ENCODE measurements around the gene KCNIP4. TPM values are rescaled to one million over a fixed set of nuclear protein-coding genes. Genes with fewer than 3 reads are reported as not detected.

KCNIP4 gene
- total and polyA plus RNA-seq, 9 of the 15 experiments (the other 6 are each of a cell fraction or from before 2014, with no cell fraction given) = 0.25 to 0.41 TPM; not detected in 7

- TF ChIP-seq HBP1 (CRISPR knock-in tag; IDR thresholded peaks at IDR 0.05) (no peak), NFXL1 (CRISPR knock-in tag; IDR thresholded peaks at IDR 0.05) (no peak), ZNF212 (CRISPR knock-in tag; IDR thresholded peaks at IDR 0.05) (no peak)
Observed at GRCh38 chr4:21046141-21046540, 902.4 kb downstream of the KCNIP4 start (continued).

GRCh38 chr4:21045119-21045518, 903.5 kb downstream of the KCNIP4 start:
- ATAC-seq = no peak
- H3K4me1 ChIP-seq (replicated peaks in 1 of 2; ENCODE audit: control insufficient read depth in 2 of 2, insufficient read depth in 2 of 2, low read length in 2 of 2) = no peaks in the 10 kb centered on the region
- H3K27ac ChIP-seq (ENCODE audit: extremely low read depth, low read depth, low read length) = no peak overlapping the region
- no peaks in the 10 kb centered on the region for H3K9me3 ChIP-seq (replicated peaks; ENCODE audit: control insufficient read depth, insufficient read depth, low read depth, low read length)
- ChIA-PET CTCF (ENCODE audit: low intra/inter-chr PET ratio) (no interaction called here), POLR2A (no interaction called here)
- H3K79me2 ChIP-seq (ENCODE audit: control insufficient read depth, insufficient read depth, low read length) = no peaks in the 10 kb centered on the region
- BruUV-seq (replicated peaks) = no TSS peak
- TF ChIP-seq CEBPG (CRISPR knock-in tag; IDR thresholded peaks at IDR 0.05) (no peak), CEBPG (tag; conservative IDR thresholded peaks at IDR 0.05 in 1 of 2, IDR thresholded peaks at IDR 0.05 in 1 of 2) (no peak), CUX1 (CRISPR knock-in tag; IDR thresholded peaks at IDR 0.05) (no peak), MCM3 (IDR thresholded peaks at IDR 0.05) (no peak), SRF (CRISPR knock-in tag; IDR thresholded peaks at IDR 0.05) (no peak), ETS2 (tag; IDR thresholded peaks at IDR 0.05; ENCODE audit: borderline replicate concordance, poor library complexity, severe bottlenecking) (no peak), HMBOX1 (IDR thresholded peaks at IDR 0.05) (no peak), BRD9 (IDR thresholded peaks at IDR 0.05; ENCODE audit: low read depth, partially characterized antibody) (no peak)
- no peaks in the 10 kb centered on the region for H3K27me3 ChIP-seq (ENCODE audit: control insufficient read depth in 2 of 2, insufficient read depth in 2 of 2, low read length in 2 of 2)
- intact Hi-C loops (cut with micrococcal nuclease) (no loop called here), in situ Hi-C loops (cut with MboI) (no loop called here)
- no peaks in the 10 kb centered on the region for H3K36me3 ChIP-seq (ENCODE audit: control insufficient read depth, insufficient read depth, low read length)
- WGBS (ENCODE audit: insufficient coverage, low coverage, missing lambda C conversion rate) = 0% methylated on average over 1 of the region's 1 CpG
- FAIRE-seq = no peak
- DNase-seq (ENCODE audit: extremely low read depth in 1 of 4, low spot score in 3 of 4) = no peak
- no peak overlapping the region for H3K9ac ChIP-seq (ENCODE audit: insufficient read depth in 1 of 2, low read depth in 2 of 2, low read length in 2 of 2)
- H4K20me1 ChIP-seq (replicated peaks; ENCODE audit: control insufficient read depth, insufficient read depth, low read length) = no peaks in the 10 kb centered on the region
- H3K9me1 ChIP-seq (ENCODE audit: control insufficient read depth, insufficient read depth, low read length) = no peaks in the 10 kb centered on the region
- H3K4me2 ChIP-seq (ENCODE audit: insufficient read depth, low read length) = no peak overlapping the region
- no peak overlapping the region for H2AFZ ChIP-seq (ENCODE audit: low read depth, low read length)
- no peak overlapping the region for H3K4me3 ChIP-seq
